HepG2 (cell line): Measurements from ENCODE around the gene CYP2S1. TPM values are rescaled to one million over a fixed set of nuclear protein-coding genes. Genes with fewer than 3 reads are reported as not detected.
A peak's percentile ranks its signal among the peaks of the same experiment; 100 is the strongest.

Source experiments
- KDM1A ChIP-seq: IDR thresholded peaks from 2 replicates; pipeline ENCODE4 v1.6.1; 2016; ENCODE audit warnings: missing compliant biosample characterization
- NFIB ChIP-seq: sonication (generic); formaldehyde crosslinking; IDR thresholded peaks from 2 replicates; pipeline ENCODE4 v1.9.0; 2021; ENCODE audit warnings: missing genetic modification reagents, mild to moderate bottlenecking, borderline replicate concordance
- POLR2AphosphoS5 ChIP-seq: IDR thresholded peaks from 2 replicates; pipeline ENCODE4 v1.6.1; 2012; ENCODE audit warnings: low read depth, low read length
- RAD21 ChIP-seq: fragments of 450-650 bp; formaldehyde crosslinking; IDR thresholded peaks from 2 replicates; pipeline ENCODE4 v1.5.0; 2020; ENCODE audit warnings: mild to moderate bottlenecking
- RELA ChIP-seq: sonication (generic); formaldehyde crosslinking; IDR thresholded peaks from 2 replicates; pipeline ENCODE4 v1.4.0; 2020; ENCODE audit warnings: missing genetic modification reagents
- SNAPC4 ChIP-seq: sonication (generic); formaldehyde crosslinking; IDR thresholded peaks from 2 replicates; pipeline ENCODE4 v1.4.0; 2020; ENCODE audit warnings: mild to moderate bottlenecking, missing genetic modification reagents
- U2AF2 ChIP-seq: fragments of 200-400 bp; formaldehyde crosslinking; IDR thresholded peaks from 2 replicates; pipeline ENCODE4 v1.6.1; 2017; ENCODE audit warnings: low read depth, mild to moderate bottlenecking, low read length
- ZBTB10 ChIP-seq: sonication (generic); formaldehyde crosslinking; IDR thresholded peaks from 2 replicates; pipeline ENCODE4 v1.4.0; 2020; ENCODE audit warnings: missing genetic modification reagents, borderline replicate concordance
- ZHX2 ChIP-seq, 2 experiments: sonication (generic) in 1 of 2; formaldehyde crosslinking in 1 of 2; IDR thresholded peaks; 2 replicates each; pipeline versions ENCODE4 v1.6.1 to v1.9.0; 2014 to 2022; ENCODE audit warnings: antibody characterized with exemption in 1 of 2, borderline replicate concordance in 1 of 2, inconsistent platforms in 1 of 2, low read depth in 1 of 2, missing genetic modification reagents in 1 of 2
- ZNF441 ChIP-seq: sonication (generic); formaldehyde crosslinking; IDR thresholded peaks from 2 replicates; pipeline ENCODE4 v1.7.0; 2021; ENCODE audit warnings: missing genetic modification reagents, borderline replicate concordance
- ZNF710 ChIP-seq: sonication (generic); formaldehyde crosslinking; IDR thresholded peaks from 2 replicates; pipeline ENCODE4 v1.5.0; 2020; ENCODE audit warnings: mild to moderate bottlenecking, missing genetic modification reagents, borderline replicate concordance
- polyA plus RNA-seq, 8 experiments: library from polyadenylated mRNA; depleted of rRNA in 3 of 8; stranded (reverse) in 7 of 8; unstranded in 1 of 8; fragments of >200 nt; fragmentation: Illumina TruSeq in 4 of 8; extraction: Trizol in 4 of 8; gene quantifications; 2 replicates each; pipeline versions ENCODE4 v1.2.1 to v1.2.3, GENCODE V29; 2011 to 2016; ENCODE audit warnings: low read depth in 4 of 8, missing spikeins in 1 of 8, mixed read lengths in 1 of 8; ENCODE audit not compliant: insufficient read depth in 1 of 8
- total RNA-seq, 5 experiments: library from RNA; depleted of rRNA; stranded (reverse); fragments of >200 nt; fragmentation: Illumina TruSeq; extraction: Trizol; gene quantifications; 2 replicates each; pipeline ENCODE4 v1.2.3, GENCODE V29; 2016; ENCODE audit warnings: low read depth in 1 of 5

The CYP2S1 gene
- total and polyA plus RNA-seq, 2 of the 13 experiments (the other 11 are each of a cell fraction or from before 2014, with no cell fraction given), result 0.09 to 2.1 TPM

GRCh38 chr19:41226053-41226873 is 33.2 kb downstream of the CYP2S1 start (continued):
- TF ChIP-seq ZBTB10 (CRISPR knock-in tag), result peak; percentile 82; the same call in 1 of the 2 replicates
- 0 out of 2 replicates have a peak, but pooled peaks have one; percentile 19 for TF ChIP-seq ZHX2 (IDR thresholded peaks at IDR 0.05; ENCODE audit: low read depth)
- TF ChIP-seq ZHX2 (CRISPR knock-in tag; IDR thresholded peaks at IDR 0.05; ENCODE audit: borderline replicate concordance), result no peak
- TF ChIP-seq SNAPC4 (CRISPR knock-in tag), result no peak
- no peak; the same call in none of the 2 replicates for TF ChIP-seq RAD21 (CRISPR knock-in tag)
- no peak for TF ChIP-seq NFIB (CRISPR knock-in tag)
- peak; percentile 68 for TF ChIP-seq POLR2AphosphoS5
- no peak for TF ChIP-seq RELA (CRISPR knock-in tag)
- TF ChIP-seq U2AF2, result no peak
- TF ChIP-seq ZNF441 (CRISPR knock-in tag), result no peak; the same call in 1 of the 2 replicates
- no peak for TF ChIP-seq ZNF710 (CRISPR knock-in tag)
- TF ChIP-seq KDM1A, result no peak
